BE2C (cell line): ENCODE measurements around the gene LINGO4.
A peak's percentile ranks its signal among the peaks of the same experiment; 100 is the strongest.

Experiments used
- DNase-seq: peaks from one replicate; pipeline ENCODE4 v3.0.0-alpha.2; 2020
- H3K27me3 ChIP-seq: fragments of 250-450 bp; sonication (Bioruptor Pico); 2 replicates; pipeline ENCODE4 v1.5.1; 2020; ENCODE audit warnings: mild to moderate bottlenecking
- H3K36me3 ChIP-seq: fragments of 250-450 bp; sonication (Bioruptor Pico); 2 replicates; pipeline ENCODE4 v1.5.1; 2020; ENCODE audit warnings: mild to moderate bottlenecking
- H3K4me1 ChIP-seq: fragments of 250-450 bp; sonication (Bioruptor Pico); 2 replicates; pipeline ENCODE4 v1.5.1; 2020
- H3K4me3 ChIP-seq: 2 replicates; pipeline ENCODE4 v1.5.1; 2011; ENCODE audit warnings: low read depth, low read length
- H3K9me3 ChIP-seq: fragments of 250-450 bp; sonication (Bioruptor Pico); 2 replicates; pipeline ENCODE4 v1.5.1; 2020
- TF ChIP-seq, protein P1 (sequence below): IDR thresholded peaks from 2 replicates; pipeline ENCODE4 v1.5.1; 2012; ENCODE audit warnings: mild to moderate bottlenecking, low read depth, low read length

Gene LINGO4

GRCh38 chr1:151837197-151837596 lies 32.0 kb upstream of the LINGO4 start:
- H3K4me3 ChIP-seq, result no peak overlapping the region
- no peak for DNase-seq
- H3K36me3 ChIP-seq, result no peaks in the 10 kb centered on the region
- peaks cover 16% of the 10 kb centered on the region for H3K4me1 ChIP-seq
- TF ChIP-seq, protein P1, sequence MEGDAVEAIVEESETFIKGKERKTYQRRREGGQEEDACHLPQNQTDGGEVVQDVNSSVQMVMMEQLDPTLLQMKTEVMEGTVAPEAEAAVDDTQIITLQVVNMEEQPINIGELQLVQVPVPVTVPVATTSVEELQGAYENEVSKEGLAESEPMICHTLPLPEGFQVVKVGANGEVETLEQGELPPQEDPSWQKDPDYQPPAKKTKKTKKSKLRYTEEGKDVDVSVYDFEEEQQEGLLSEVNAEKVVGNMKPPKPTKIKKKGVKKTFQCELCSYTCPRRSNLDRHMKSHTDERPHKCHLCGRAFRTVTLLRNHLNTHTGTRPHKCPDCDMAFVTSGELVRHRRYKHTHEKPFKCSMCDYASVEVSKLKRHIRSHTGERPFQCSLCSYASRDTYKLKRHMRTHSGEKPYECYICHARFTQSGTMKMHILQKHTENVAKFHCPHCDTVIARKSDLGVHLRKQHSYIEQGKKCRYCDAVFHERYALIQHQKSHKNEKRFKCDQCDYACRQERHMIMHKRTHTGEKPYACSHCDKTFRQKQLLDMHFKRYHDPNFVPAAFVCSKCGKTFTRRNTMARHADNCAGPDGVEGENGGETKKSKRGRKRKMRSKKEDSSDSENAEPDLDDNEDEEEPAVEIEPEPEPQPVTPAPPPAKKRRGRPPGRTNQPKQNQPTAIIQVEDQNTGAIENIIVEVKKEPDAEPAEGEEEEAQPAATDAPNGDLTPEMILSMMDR, result no peak
- H3K9me3 ChIP-seq, result no peaks in the 10 kb centered on the region
- no peaks in the 10 kb centered on the region for H3K27me3 ChIP-seq

GRCh38 chr1:151835596-151835995 lies 30.4 kb upstream of the LINGO4 start:
- no peak for DNase-seq
- TF ChIP-seq, protein P1, result no peak
- Histone ChIP-seq H3K27me3 (no peaks in the 10 kb centered on the region), H3K4me1 (peaks cover 20% of the 10 kb centered on the region), H3K4me3 (no peak overlapping the region), H3K9me3 (no peaks in the 10 kb centered on the region), H3K36me3 (no peaks in the 10 kb centered on the region)

DNA sequence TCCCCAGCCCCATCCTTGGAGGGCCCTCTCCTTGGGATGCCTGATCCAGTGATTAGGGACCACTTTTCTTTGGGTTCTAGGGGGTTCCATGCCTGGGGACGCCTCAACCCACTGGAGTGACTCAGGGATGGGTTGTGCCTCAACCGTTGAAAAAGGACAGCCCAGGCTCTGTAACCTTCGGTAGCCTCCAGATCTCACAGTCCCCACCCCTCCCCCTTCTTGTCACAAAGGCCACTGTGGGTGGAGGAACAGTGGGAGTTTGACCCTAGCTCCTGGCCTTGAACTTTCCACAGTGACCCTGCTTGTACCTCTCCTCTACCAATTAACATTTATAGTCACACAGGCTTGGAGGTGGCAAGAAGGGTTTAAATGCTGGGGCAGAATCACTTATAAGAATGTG lies 29.0 kb upstream of the LINGO4 start:
- Histone ChIP-seq H3K4me1 (peaks cover 31% of the 10 kb centered on the region), H3K27me3 (no peaks in the 10 kb centered on the region), H3K4me3 (no peak overlapping the region), H3K36me3 (no peaks in the 10 kb centered on the region), H3K9me3 (no peaks in the 10 kb centered on the region)
- TF ChIP-seq, protein P1, result no peak
- DNase-seq, result no peak

GRCh38 chr1:151833172-151833900 lies 28.1 kb upstream of the LINGO4 start:
- Histone ChIP-seq H3K9me3 (no peaks in the 10 kb centered on the region), H3K4me1 (peaks cover 37% of the 10 kb centered on the region), H3K4me3 (no peak overlapping the region), H3K27me3 (no peaks in the 10 kb centered on the region), H3K36me3 (no peaks in the 10 kb centered on the region)
- TF ChIP-seq, protein P1, result no peak
- DNase-seq, result no peak

DNA sequence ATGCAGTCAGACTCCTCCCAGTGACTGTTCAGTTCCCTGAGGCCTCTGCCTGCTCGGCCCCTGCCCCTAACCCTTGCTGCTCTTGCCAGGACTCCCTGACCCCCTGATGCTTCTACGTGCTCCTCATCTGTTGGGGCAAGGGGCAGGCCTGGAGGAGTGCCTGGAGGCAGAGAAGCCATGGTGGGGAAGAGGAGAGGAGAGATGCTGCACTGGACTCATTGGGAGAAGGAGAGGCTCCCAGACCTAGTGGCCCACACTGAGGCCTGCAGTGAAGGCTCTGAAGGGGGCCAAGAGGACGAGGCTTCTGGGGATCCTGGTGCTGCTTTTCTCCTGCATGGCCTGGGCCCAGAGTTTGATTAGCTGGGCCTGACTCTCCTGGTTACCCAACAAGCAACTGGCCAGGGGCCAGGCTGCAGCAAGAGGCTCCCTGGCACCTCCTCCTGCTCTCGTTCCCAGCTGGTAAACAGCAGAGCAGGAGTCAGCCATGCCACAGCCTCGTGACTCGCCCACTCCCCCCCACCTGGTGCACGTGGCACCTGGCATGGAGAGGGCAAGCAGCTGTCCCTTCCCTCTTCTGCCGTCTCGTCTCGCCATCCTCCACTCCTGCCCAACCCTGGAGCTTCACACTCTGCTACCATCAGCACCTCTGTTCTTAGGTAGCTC lies 27.2 kb upstream of the LINGO4 start:
- peak; percentile 34 for DNase-seq
- H3K9me3 ChIP-seq, result no peaks in the 10 kb centered on the region
- TF ChIP-seq, protein P1, result no peak
- H3K27me3 ChIP-seq, result no peaks in the 10 kb centered on the region
- peaks cover 39% of the 10 kb centered on the region for H3K4me1 ChIP-seq
- H3K4me3 ChIP-seq, result no peak overlapping the region
- no peaks in the 10 kb centered on the region for H3K36me3 ChIP-seq

DNA sequence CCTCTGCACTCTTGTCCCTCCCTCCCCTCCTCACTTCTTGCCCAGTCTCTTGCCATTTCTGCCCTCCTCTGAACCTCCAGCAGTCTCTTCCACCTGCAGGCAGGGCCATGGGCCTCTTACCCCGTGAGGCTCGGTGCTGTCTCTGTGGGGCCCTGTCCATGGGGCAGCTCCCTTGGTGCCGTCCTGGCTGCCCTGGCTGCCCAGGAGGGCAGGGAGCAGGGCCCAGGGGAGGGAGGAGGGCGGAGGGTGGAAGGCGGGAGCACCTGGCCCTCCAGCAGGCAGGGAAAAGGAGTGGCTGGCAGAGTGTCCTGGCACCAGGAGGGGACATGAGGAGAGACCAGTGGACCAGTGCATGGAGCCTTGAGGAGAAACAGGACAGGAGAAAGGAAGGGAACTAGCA lies 26.4 kb upstream of the LINGO4 start, which contains the start of gene RORC:
Gene RORC (minus strand): TSS at position 198 of the 400 bp plus-strand sequence. CDS start 38 bp downstream, at position 160.
- Histone ChIP-seq H3K36me3 (no peaks in the 10 kb centered on the region), H3K9me3 (no peaks in the 10 kb centered on the region), H3K4me3 (no peak within 1 kb of the TSS), H3K4me1 (peaks cover 39% of the 10 kb centered on the region), H3K27me3 (no peaks in the 10 kb centered on the region)
- no peak for DNase-seq
- TF ChIP-seq, protein P1, result no peak
